Measurements from ENCODE around the gene MTX3. TPM values are rescaled to one million over a fixed set of nuclear protein-coding genes. Genes with fewer than 3 reads are reported as not detected.

Gene MTX3
- total RNA-seq, 1 experiment from 2014 or later: 23.9 TPM

GRCh38 chr5:79931409-79931808 is 59.7 kb downstream of the MTX3 start:
- H3K36me3 Mint-ChIP-seq (ENCODE audit: insufficient read depth, unreplicated experiment): no peaks in the 10 kb centered on the region
- H3K4me1 Mint-ChIP-seq (ENCODE audit: insufficient read depth, unreplicated experiment): peaks cover 6% of the 10 kb centered on the region
- intact Hi-C loops (cut with micrococcal nuclease): no loop called here
- no peaks in the 10 kb centered on the region for H3K9me3 Mint-ChIP-seq (ENCODE audit: unreplicated experiment)
- BruUV-seq (replicated peaks): no TSS peak
- H3K4me3 Mint-ChIP-seq (ENCODE audit: unreplicated experiment): no peak overlapping the region
- no peaks in the 10 kb centered on the region for H3K27me3 Mint-ChIP-seq (ENCODE audit: insufficient read depth, unreplicated experiment)
- TF ChIP-seq CTCF (IDR thresholded peaks at IDR 0.05; ENCODE audit: unreplicated experiment): no peak
- no peak for DNase-seq (ENCODE audit: unreplicated experiment)
- CTCF ChIA-PET: interaction anchor here (1.2 kb wide), 1 partner anchor 151 kb away, joined by 4 read pairs; no protein-coding TSS in a partner anchor
- H3K27ac Mint-ChIP-seq (ENCODE audit: low read depth, unreplicated experiment): no peak overlapping the region
- POLR2A ChIA-PET: no interaction called here

DNA sequence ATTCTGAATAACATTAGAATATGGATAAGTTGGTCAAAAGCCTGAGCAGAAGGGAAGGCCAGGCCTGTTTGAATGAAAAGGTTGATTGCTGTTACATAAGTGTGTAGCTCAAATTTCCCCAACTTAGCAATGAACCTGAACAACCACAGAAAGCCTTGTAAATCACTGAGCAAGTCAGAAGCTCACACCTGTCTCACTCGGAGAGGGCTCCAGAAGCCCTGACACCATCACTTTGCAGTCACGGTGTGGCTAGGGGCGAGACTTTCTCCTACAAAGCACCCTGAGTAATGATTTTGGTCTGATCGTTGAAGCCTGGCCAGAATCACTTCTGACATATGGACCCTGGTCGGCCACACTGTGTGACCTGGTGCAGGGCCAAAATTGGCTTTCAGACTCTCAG is 62.0 kb downstream of the MTX3 start:
- Mint-ChIP-seq H3K27ac (ENCODE audit: low read depth, unreplicated experiment) (no peak overlapping the region), H3K27me3 (ENCODE audit: insufficient read depth, unreplicated experiment) (no peaks in the 10 kb centered on the region), H3K9me3 (ENCODE audit: unreplicated experiment) (no peaks in the 10 kb centered on the region), H3K4me1 (ENCODE audit: insufficient read depth, unreplicated experiment) (no peaks in the 10 kb centered on the region), H3K4me3 (ENCODE audit: unreplicated experiment) (no peak overlapping the region), H3K36me3 (ENCODE audit: insufficient read depth, unreplicated experiment) (no peaks in the 10 kb centered on the region)
- DNase-seq (ENCODE audit: unreplicated experiment): no peak
- POLR2A ChIA-PET: no interaction called here
- BruUV-seq (replicated peaks): no TSS peak
- TF ChIP-seq CTCF (IDR thresholded peaks at IDR 0.05; ENCODE audit: unreplicated experiment): no peak
- CTCF ChIA-PET: interaction anchor here (0.5 to 0.9 kb wide), 2 partner anchors 70 to 71 kb away, joined by 3 to 4 read pairs; no protein-coding TSS in a partner anchor
- intact Hi-C loops (cut with micrococcal nuclease): no loop called here

Other genes starting within 250 kb of the MTX3 start
- 0.82 and 1.2 TPM in 2 replicates for gene THBS4, start 44.1 kb upstream of the MTX3 start, total RNA-seq (2022)

All from MCF 10A (cell line).